ENCODE results near the gene TMSB4X. TPM values are rescaled to one million over a fixed set of nuclear protein-coding genes. Genes with fewer than 3 reads are reported as not detected.

The TMSB4X gene
- 9,433 and 12,377 TPM in 2 replicates for total RNA-seq

GRCh38 chrX:12974796-12975669, at the start of gene TMSB4X:
TMSB4X (plus strand) TSS chrX:12975110.

Other genes starting within 250 kb of the TMSB4X start
- gene PRPS2, start 183.7 kb upstream of the TMSB4X start, total RNA-seq, result 32.7 and 42.9 TPM in 2 replicates
- not detected in 2 replicates for gene TLR7, start 108.0 kb upstream of the TMSB4X start, total RNA-seq
- gene TLR8, start 68.5 kb upstream of the TMSB4X start, total RNA-seq, result not detected in 2 replicates
- not detected in 2 replicates for gene FAM9C, start 69.5 kb downstream of the TMSB4X start, total RNA-seq